NB4 (cell line): ENCODE data around the gene CROCC2.

ENCODE experiments used
- DNase-seq: peaks from one replicate; pipeline ENCODE4 v3.0.0; 2010; ENCODE audit warnings: low read depth
- H3K4me3 ChIP-seq: one replicate; pipeline ENCODE4 v1.5.1; 2011; ENCODE audit warnings: mild to moderate bottlenecking, low read depth, low read length, moderate library complexity
- MYC ChIP-seq: IDR thresholded peaks from 2 replicates; pipeline ENCODE4 v1.6.1; 2011; ENCODE audit warnings: low read depth, low read length
- POLR2A ChIP-seq: IDR thresholded peaks from 2 replicates; pipeline ENCODE4 v1.6.1; 2011; ENCODE audit warnings: mild to moderate bottlenecking; ENCODE audit not compliant: insufficient read length; ENCODE audit errors: extremely low read depth
- TF ChIP-seq, protein P1 (sequence below): IDR thresholded peaks from one replicate; pipeline ENCODE4 v1.5.1; 2012; ENCODE audit warnings: low read depth, low read length
- TF ChIP-seq, protein P2 (sequence below): IDR thresholded peaks from 2 replicates; pipeline ENCODE4 v1.6.1; 2011; ENCODE audit warnings: low read depth, low read length

CROCC2 gene

GRCh38 chr2:240996161-240996833 lies 90.2 kb downstream of the CROCC2 start:
- TF ChIP-seq, protein P1, sequence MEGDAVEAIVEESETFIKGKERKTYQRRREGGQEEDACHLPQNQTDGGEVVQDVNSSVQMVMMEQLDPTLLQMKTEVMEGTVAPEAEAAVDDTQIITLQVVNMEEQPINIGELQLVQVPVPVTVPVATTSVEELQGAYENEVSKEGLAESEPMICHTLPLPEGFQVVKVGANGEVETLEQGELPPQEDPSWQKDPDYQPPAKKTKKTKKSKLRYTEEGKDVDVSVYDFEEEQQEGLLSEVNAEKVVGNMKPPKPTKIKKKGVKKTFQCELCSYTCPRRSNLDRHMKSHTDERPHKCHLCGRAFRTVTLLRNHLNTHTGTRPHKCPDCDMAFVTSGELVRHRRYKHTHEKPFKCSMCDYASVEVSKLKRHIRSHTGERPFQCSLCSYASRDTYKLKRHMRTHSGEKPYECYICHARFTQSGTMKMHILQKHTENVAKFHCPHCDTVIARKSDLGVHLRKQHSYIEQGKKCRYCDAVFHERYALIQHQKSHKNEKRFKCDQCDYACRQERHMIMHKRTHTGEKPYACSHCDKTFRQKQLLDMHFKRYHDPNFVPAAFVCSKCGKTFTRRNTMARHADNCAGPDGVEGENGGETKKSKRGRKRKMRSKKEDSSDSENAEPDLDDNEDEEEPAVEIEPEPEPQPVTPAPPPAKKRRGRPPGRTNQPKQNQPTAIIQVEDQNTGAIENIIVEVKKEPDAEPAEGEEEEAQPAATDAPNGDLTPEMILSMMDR = no peak
- no peak for TF ChIP-seq POLR2A
- no peak for TF ChIP-seq MYC
- TF ChIP-seq, protein P2, sequence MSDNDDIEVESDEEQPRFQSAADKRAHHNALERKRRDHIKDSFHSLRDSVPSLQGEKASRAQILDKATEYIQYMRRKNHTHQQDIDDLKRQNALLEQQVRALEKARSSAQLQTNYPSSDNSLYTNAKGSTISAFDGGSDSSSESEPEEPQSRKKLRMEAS = no peak
- no peak for DNase-seq
- H3K4me3 ChIP-seq = no peak overlapping the region

DNA sequence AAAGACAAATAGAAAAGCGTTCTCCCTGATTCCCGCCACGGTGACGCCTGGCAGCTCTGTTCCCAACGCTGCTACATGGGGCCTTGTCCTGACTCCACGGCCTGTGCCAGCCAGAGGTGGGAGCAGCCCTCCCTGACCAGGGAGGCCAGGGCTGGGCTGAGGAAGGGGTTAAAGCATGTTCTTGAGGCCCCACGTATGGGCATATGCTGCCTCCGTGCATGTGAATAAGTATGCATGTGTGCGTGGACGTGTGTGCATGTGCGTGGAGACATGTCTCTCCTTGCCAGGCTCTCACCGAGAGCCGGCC lies 90.7 kb downstream of the CROCC2 start:
- no peak for DNase-seq
- TF ChIP-seq, protein P1 = no peak
- no peak for TF ChIP-seq POLR2A
- no peak for TF ChIP-seq MYC
- TF ChIP-seq, protein P2 = no peak

GRCh38 chr2:240997141-240997855 lies 91.2 kb downstream of the CROCC2 start:
- TF ChIP-seq, protein P1 = no peak
- TF ChIP-seq MYC = no peak
- TF ChIP-seq, protein P2 = no peak
- TF ChIP-seq POLR2A = no peak
- no peak for DNase-seq
- no peak overlapping the region for H3K4me3 ChIP-seq

More for the DNA sequence above, 90.7 kb downstream of the CROCC2 start:
- no peak overlapping the region for H3K4me3 ChIP-seq

GRCh38 chr2:240997856-240998705 lies 91.9 kb downstream of the CROCC2 start, which contains the start of gene SNED1:
SNED1 (plus strand) TSS chr2:240998618; CDS start chr2:240998838, 220 bp downstream.
- H3K4me3 ChIP-seq = no peak within 1 kb of the TSS

GRCh38 chr2:240998706-240998994 lies 92.5 kb downstream of the CROCC2 start:
- no peak overlapping the region for H3K4me3 ChIP-seq
- no peak for DNase-seq
- TF ChIP-seq MYC (no peak), POLR2A (no peak)
- TF ChIP-seq, protein P1 = no peak
- TF ChIP-seq, protein P2 = no peak

More at GRCh38 chr2:240997856-240998705, 91.9 kb downstream of the CROCC2 start, which contains the start of gene SNED1:
- TF ChIP-seq, protein P2 = no peak
- no peak for TF ChIP-seq POLR2A
- TF ChIP-seq, protein P1 = no peak
- no peak for TF ChIP-seq MYC
- peak; percentile 69 for DNase-seq
